ENCODE data around the gene NEURL1.

DNA sequence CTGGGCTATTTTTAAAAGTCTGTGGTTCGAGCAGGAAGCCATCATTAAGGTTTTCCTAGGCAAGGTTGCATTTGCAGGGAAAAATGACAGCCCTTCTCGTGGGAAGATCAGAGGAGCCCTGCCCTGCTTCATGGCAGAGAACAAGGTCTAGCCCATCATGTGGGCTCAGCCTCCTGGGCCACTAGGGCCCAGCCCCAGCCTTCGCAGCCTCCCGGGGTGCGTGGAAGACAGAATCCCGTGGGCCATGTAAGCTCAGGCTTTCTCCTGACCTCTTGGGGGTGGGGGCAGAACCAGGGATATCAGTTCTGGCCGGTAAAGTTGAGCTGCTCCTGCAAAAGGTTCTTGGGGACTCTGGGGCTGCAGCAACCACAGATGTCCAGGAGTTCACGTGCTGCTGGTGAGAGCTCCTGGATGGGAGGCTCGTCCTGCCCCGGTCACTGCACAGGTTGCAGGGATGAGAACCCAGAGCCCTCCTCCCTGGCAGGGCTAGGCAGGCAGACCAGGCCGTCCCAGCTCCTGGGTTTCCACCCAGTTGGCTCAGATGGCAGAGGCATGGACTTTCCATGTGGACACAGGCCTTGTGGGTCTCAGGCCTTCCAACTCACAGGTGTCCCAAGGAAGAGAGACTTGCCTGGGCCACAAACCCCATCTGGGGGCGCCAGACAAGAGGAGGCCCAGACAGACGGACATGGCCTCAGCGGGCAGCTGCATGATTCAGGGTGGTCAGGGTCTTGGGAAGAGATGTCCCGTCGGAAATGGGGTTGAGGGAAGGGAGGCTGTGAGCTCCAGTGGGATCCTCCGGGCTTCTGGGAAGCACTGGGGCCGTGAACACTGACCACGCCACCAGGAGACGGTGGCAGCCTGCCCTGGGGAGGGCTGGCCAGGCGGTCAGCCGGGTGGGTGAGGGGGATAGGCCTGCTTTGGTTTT is 126.2 kb downstream of the NEURL1 start:
- TF ChIP-seq, protein P1, sequence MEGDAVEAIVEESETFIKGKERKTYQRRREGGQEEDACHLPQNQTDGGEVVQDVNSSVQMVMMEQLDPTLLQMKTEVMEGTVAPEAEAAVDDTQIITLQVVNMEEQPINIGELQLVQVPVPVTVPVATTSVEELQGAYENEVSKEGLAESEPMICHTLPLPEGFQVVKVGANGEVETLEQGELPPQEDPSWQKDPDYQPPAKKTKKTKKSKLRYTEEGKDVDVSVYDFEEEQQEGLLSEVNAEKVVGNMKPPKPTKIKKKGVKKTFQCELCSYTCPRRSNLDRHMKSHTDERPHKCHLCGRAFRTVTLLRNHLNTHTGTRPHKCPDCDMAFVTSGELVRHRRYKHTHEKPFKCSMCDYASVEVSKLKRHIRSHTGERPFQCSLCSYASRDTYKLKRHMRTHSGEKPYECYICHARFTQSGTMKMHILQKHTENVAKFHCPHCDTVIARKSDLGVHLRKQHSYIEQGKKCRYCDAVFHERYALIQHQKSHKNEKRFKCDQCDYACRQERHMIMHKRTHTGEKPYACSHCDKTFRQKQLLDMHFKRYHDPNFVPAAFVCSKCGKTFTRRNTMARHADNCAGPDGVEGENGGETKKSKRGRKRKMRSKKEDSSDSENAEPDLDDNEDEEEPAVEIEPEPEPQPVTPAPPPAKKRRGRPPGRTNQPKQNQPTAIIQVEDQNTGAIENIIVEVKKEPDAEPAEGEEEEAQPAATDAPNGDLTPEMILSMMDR (IDR thresholded peaks at IDR 0.05 in 4 of 5, conservative IDR thresholded peaks at IDR 0.05 in 1 of 5): no peak
- no peak for TF ChIP-seq POLR2A (IDR thresholded peaks at IDR 0.05)
